Subcutaneous adipose tissue (tissue), 4 donors: Measurements from ENCODE around the gene RGS11. TPM values are rescaled to one million over a fixed set of nuclear protein-coding genes. Genes with fewer than 3 reads are reported as not detected.

Experiments used
- CTCF ChIP-seq: fragments of 450-650 bp; IDR thresholded peaks from one replicate; pipeline ENCODE4 v1.5.1; 2016; ENCODE audit warnings: low read depth, mild to moderate bottlenecking, control low read depth, antibody characterized with exemption, moderate library complexity
- total RNA-seq, 4 donors: library from RNA; depleted of rRNA; stranded (reverse); fragments of >200 nt; gene quantifications; one replicate each; pipeline ENCODE4 v1.1.0, GENCODE V29; 2016

Gene RGS11
- total RNA-seq, 4 donors from 2014 or later = 6.2 to 20.2 (median 11.4) TPM

DNA sequence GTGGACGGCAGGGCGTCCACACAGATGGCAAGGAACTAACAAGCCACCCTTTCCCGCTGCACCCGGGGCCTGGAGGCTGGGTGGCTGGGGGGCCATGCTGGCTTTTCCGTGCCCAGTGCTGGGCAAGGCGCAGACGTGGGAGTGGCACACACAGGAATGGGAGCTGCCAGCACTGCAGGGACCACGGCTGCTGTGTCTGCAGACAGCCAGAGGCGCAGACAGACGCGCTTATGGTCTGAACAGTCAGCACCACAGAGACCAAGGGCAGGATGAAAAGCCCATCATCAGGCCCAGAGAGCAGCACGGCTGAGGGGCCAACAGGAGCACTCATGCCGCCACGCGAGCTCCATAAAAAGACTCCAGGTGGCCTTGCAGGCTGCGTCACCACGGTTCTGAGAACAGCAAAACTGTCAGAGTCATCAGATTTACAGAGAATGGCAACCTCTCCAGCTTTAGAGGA is 31.2 kb upstream of the RGS11 start:
- TF ChIP-seq CTCF = no peak

DNA sequence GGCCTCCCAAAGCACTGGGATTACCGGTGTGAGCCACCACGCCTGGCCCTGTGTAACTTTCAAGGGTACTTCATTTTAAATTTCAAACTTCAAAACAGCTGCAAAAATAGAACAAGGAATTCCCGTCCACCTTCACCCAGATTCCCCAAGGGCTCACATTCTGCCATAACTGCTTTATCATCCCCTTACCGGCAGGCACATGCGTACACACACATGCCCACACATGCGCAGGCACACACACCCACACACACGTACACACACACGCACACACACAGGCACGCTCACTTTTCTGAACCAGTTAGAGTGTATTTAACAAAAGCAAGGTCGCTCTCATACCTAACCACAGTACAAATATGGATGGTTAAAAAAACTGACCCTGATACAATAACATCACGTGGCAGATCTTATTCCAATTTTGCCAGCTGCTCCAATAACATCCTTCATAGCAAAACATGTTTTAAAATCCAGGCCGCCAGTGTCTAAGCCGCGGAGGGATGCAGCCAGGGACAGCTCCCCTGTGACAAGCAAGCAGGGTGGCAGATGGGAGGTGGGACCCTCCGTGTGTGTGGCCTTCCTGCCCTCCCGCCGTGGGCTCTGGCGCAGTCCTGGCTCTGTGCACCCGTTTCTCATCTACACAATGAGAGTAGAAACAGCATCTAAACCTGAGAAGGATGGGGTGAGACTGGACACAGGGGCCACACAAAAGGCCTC is 30.3 kb upstream of the RGS11 start:
- no peak for TF ChIP-seq CTCF

- TF ChIP-seq CTCF = no peak
Measured at GRCh38 chr16:303760-304505, 28.2 kb upstream of the RGS11 start.

- TF ChIP-seq CTCF = no peak
Measured at GRCh38 chr16:301950-302349, 26.2 kb upstream of the RGS11 start.

DNA sequence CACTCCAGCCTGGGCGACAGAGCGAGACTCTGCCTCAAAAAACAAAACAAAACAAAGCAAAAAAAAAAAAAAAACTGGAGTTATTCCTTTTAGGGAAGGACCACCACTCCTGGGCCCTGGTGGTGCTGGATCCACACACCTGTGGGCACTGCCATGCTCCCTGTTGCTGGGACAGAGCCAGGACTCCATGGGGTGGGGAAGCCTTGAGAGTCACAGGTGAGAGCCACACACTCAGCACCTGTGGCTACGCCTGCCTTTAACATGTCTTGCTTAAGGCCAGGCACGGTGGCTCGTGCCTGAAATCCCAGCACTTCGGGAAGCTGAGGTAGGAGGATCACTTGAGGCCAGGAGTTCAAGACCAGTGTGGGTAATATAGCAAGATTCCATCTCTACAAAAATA is 25.5 kb upstream of the RGS11 start:
- TF ChIP-seq CTCF = no peak

GRCh38 chr16:297832-298231 is 22.1 kb upstream of the RGS11 start:
- TF ChIP-seq CTCF = no peak

- TF ChIP-seq CTCF = no peak
Measured at GRCh38 chr16:296806-297510, 21.2 kb upstream of the RGS11 start.
